CD4-positive, alpha-beta T cell treated with Interleukin-2 at 100 ng/mL for 4 hours (primary cell): ENCODE results near the gene TGM3.

ENCODE experiments used
- DNase-seq: peaks from one replicate; pipeline ENCODE4 v3.0.0-alpha.2; 2020; ENCODE audit warnings: low spot score

TGM3 gene

DNA sequence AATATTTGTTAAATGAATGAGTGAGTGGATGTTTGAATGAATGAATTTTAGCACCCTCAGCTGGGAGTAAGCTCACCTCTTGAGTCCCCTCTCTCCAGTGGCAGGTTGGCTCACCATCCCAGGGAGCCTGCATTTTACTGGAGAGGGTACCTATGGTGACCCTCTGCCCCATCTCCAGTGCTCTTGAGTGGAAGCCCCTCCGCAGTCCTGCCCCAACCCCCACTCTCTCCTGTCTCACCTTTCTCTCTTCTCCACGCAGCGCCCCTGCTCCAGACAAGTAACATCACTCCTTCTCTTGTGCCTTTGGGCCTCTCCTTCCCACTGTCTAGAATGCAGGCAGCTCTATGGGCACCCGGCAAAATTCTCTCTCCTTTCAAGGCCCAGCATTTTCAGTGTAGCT lies 11.3 kb downstream of the TGM3 start:
- DNase-seq, result no peak

DNA sequence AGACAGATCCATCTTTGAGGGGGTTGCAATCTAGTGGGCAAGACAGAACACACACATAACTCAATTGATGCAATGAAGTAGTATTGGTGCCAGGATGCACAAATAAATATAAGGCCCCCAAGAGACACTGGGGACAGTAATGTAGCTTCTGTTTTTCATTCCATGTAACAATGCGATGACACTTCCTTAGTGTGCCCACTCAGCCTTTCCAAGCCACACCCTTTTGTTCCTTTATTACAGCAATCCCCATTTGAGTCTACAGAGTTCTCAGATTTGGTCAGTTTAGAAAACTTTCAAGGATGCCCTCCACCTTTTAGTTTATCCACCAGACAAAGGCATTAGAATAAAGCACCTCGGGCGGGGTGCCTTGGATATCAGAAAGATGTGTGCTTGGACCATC lies 15.5 kb downstream of the TGM3 start:
- DNase-seq, result no peak

GRCh38 chr20:2312876-2313275 lies 17.1 kb downstream of the TGM3 start:
- no peak for DNase-seq

GRCh38 chr20:2313316-2313715 lies 17.5 kb downstream of the TGM3 start:
- no peak for DNase-seq

DNA sequence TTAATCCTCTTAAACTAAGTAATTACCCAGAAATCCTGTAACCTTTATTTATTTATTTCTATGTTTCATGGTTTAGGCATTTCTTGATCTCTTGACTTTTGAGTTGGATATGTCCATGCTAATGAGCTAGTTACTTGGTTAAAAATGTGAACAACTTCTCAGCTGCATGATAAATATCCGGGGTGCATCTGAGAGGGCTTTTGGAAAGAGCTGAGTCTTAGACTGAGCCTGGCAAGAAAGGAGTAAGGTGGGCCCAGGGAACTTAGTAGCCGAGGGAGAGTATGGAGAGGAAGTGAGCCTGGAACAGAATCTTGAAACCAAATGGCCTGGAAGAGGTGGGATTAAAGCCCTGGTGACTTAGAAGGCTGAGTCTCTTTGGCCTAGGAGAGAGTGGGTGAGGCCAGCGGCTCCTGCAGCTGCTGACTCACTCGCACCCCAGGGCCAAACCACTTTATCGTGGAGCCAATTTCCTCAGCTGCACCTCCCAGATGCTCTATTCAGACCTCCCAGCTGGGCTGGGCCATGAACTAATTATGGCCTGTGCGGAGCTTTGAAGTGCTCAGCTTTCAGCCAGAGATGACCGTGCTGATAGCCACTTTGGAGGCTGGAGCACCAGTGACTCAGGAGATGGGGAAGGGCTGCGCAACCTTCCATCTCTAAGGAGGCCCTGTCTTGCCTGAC lies 19.1 kb downstream of the TGM3 start:
- no peak for DNase-seq

DNA sequence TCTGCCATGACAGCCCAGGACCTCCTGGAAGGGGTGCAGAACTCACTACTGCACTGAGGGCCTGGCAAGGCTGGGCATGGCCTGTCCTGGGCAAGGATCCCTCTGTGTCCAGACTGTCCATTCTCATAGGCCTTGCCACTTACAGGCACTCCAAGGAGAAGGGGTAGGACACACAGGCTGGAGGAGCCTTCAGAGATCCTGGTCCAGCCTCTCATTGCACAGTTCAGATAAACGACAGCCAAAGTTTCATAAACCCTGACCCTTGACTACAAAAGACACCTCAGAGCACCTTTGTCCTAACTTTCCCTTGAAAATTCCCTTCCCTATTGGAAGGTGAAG lies 19.6 kb downstream of the TGM3 start:
- DNase-seq, result no peak

GRCh38 chr20:2316847-2317495 lies 21.2 kb downstream of the TGM3 start:
- no peak for DNase-seq

DNA sequence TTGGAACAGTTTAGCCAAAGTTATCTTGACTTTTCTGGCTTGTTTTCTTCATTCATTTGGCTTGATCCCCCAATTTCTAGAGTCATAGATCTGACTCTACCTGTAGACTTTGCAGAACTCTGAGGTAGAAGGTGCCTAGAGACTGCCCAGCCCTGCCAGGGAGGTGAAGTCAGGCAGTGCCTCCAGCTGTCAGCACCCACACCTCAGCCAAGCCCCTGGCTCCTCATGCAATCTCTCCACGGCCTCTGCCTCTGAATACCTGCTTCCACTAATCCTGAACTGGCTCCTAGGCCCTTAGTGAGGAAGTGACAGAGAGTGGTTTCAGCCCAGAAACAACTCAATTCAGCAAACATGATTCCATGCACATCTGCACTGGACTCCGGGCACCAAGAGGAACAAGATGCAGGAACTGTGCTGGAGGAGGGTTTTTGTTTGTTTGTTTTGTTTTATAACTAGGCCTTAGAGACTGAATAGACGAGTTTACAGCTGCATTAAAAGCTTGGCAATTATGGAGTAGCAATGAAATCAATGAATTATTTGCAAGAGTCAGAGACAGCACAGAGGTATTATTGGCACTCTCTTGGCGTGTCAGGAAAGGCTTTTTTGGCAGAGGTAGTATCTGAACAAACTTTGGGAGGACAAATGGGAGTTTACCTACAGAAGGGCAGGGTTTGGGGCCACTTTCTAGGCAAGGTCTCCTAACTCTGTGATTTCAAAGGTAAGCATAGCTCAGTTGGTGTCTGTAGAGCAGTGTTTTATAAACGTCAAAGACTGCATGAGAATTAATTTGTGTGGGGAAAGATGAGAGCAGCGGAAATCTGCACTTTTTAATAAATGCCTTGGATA lies 25.2 kb downstream of the TGM3 start:
- DNase-seq, result no peak

DNA sequence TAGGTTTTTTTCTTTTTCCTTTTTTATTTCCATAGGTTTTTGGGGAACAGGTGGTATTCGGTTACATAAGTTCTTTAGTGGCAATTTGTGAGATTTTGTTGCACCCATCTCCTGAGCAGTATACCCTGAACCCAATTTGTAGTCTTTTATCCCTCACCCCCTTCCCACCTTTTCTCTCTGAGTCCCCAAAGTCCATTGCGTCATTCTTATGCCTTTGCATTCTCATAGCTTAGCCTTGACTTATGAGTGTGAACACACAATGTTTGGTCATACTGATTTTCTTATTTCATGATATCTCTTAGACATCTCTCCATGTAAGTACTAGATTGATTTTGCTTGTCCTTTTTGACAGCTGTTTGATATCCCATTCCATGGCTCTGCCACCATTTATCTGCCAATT lies 27.2 kb downstream of the TGM3 start:
- DNase-seq, result no peak

- DNase-seq, result no peak
Measured at GRCh38 chr20:2326046-2326445, 30.2 kb downstream of the TGM3 start.

DNA sequence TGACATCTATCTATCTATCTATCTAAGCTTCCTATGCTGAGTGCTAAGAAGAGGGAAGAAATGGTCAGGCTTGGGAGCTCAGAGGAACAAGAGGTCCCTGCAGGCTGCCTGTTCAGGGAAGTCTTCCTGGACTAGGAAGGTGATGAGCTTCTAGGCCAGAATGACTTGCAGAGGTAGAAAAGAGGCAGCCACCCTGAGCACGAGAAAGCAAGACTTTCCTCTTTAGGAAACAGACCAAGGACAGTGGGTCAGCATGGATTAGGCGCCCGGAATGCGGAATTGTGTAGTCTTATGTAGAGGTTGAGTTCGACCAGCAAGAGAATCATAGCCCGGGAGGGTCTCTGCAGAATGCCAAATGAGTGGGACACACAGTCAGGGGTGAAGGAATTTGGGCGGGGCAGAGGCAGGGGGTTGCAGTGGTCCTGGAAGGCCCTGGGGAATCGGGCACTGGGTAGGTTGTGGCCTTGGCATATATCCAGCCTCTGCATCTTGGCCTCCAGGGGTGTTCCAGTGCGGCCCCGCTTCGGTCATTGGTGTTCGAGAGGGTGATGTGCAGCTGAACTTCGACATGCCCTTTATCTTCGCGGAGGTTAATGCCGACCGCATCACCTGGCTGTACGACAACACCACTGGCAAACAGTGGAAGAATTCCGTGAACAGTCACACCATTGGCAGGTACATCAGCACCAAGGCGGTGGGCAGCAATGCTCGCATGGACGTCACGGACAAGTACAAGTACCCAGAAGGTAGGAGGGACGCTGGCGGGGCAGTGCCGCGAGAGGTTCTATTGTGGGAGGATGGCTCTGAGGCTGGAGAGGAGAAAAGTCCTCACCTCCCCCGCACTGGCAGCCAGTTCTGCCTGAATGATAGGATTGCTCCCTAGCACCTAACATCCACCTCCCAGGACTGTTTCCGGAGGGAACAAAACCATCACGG lies 32.1 kb downstream of the TGM3 start:
- no peak for DNase-seq

DNA sequence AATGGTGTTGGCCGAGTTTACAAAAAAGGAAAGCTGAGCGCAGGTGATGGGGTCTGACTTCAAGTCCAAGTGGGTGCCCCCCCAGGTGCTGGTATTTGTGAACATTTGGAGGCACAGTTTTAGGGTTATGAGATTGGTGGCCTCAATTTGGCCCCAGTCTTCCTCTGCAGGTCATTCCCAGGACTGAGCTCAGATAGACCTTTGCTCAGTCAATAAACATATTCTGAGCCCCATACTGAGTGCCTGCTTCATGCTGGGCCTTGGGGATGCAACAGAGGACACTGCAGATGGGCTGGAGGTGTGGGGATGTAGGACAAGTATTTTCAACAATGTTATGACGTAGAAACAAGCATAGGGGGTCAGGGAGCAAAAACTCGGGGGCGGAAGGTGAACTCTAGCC lies 33.5 kb downstream of the TGM3 start:
- no peak for DNase-seq

DNA sequence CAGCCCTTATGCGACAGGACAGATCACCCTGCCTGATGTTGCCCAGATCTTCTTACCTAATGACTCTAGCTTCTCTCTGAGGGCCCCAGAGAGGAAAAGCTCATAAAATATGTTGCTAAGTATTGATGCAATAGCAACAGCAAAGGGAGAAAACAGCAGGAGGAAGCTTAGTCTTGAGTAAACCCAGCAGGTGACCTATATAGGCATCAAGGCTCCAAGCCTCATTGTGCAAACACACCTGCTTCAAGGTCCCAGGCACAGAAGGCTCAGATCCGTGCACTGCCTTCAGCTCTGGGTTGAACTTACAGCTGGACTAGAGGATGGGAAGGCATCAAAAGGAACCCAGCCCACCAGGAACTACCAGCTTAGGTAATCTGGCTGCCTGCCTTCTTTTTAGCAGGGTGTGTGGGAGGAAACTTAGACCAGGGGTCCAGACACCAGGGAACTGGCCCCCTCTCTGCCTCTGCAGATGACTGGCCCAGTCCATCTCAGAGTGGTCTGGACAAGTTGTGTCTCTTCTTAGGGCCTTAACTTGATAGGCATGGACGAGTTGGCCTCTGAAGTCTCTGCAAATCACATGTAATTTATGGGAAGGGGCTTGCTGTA lies 34.4 kb downstream of the TGM3 start:
- DNase-seq, result no peak

DNA sequence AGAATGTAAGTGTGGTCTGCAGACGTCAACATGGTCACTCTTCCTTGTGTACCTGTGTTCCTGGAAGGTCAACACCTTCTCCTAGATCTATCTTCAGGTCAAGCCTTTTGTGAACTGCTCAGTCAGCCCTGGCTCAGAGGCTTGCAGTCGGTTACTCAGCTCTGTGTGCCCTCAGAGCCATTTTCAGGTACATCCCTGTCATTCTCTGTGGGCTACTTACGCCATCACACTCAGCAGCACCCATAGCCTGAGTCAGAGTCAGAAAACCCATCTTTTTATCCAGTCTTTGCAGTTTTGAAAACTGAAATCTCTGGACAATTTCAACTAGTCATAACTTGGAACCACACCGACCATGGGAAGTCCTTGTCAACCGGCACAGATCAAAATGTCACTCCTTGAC lies 35.3 kb downstream of the TGM3 start:
- no peak for DNase-seq

DNA sequence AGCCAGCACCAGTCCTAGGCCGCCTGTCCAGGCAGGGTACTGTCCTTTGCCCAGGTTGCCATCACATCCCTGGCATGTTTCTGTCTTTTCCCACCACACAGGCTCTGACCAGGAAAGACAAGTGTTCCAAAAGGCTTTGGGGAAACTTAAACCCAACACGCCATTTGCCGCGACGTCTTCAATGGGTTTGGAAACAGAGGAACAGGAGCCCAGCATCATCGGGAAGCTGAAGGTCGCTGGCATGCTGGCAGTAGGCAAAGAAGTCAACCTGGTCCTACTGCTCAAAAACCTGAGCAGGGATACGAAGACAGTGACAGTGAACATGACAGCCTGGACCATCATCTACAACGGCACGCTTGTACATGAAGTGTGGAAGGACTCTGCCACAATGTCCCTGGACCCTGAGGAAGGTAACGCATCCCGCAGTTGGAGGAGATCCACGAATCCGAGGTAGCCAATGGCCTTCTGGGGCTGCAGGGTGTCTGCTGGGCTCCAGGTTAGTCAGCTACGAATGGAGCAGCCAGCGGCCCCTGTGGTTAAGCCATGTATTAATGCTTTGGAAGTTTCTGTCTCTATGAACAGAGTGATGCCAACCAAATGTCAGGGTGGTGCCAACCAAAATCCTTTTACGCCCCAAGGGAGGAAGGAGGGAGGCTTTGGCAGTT lies 36.2 kb downstream of the TGM3 start:
- DNase-seq, result no peak

- no peak for DNase-seq
Measured at GRCh38 chr20:2332711-2333110, 36.9 kb downstream of the TGM3 start.

- DNase-seq, result no peak
Measured at GRCh38 chr20:2333821-2334220, 38.0 kb downstream of the TGM3 start.

GRCh38 chr20:2335096-2335870 lies 39.5 kb downstream of the TGM3 start:
- DNase-seq, result no peak

DNA sequence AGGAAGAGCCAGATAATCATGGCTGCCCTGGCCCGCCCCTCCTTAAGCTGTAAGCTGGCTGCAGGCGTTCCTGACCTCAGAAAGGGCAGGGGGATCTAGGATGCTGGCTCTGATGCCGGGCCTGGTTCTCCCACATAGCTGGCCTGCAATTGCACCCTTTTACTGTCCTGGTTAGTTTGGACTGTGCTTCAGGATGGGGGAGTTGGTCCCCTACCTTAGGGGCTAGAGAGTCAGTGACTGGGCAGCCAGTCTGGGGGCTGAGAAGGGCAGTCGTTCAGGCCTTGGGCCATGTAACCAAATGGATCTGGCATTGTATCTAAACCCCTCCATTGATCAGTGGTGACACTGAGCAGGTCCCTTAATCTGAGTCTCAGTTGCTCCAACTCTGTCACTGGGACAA lies 40.7 kb downstream of the TGM3 start:
- DNase-seq, result no peak

GRCh38 chr20:2337142-2337541 lies 41.3 kb downstream of the TGM3 start:
- DNase-seq, result no peak
